ENCODE results near the gene CETN2. TPM values are rescaled to one million over a fixed set of nuclear protein-coding genes. Genes with fewer than 3 reads are reported as not detected.

The CETN2 gene
- polyA plus RNA-seq, 1 donor (not counting 4 experiments of a cell fraction or from before 2014, with no cell fraction given): 69.0 TPM

DNA sequence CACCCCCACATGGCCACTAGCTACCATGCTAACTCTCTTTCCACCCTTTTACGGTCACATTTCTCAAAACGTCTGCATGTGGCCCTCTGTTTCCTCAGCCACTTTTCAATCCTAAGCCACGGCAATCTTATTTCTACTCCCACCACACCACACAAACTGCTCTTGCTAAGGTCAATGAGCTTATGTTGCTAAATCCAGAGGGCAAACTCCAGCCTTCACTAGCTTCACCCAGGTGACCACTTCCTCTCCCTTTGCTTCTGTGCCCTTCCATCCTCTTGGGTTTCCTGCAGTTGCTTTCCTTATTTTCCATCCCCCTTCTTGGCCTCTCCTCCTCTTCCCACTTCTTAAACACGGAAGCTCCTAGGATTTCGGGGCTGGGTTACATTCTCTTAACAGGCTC, 16.5 kb downstream of the CETN2 start:
- Histone ChIP-seq H3K27me3 (ENCODE audit: control insufficient read depth, extremely low read depth, insufficient read depth, low read length) (no peaks in the 10 kb centered on the region), H4K20me1 (ENCODE audit: control insufficient read depth, extremely low read depth, insufficient read depth, low read length) (no peaks in the 10 kb centered on the region), H3K27ac (ENCODE audit: control insufficient read depth, insufficient read depth, low read length) (no peak overlapping the region), H3K79me2 (ENCODE audit: control insufficient read depth, insufficient read depth, low read length) (no peaks in the 10 kb centered on the region), H3K9ac (ENCODE audit: control insufficient read depth, extremely low read depth, insufficient read depth, low read length) (no peak overlapping the region), H3K36me3 (ENCODE audit: control insufficient read depth in 2 of 2, extremely low read depth in 1 of 2, insufficient read depth in 2 of 2, low read length in 2 of 2) (no peaks in the 10 kb centered on the region), H3K4me3 (ENCODE audit: control insufficient read depth in 2 of 3, extremely low read depth in 1 of 3, insufficient read depth in 2 of 3, low read depth in 1 of 3, low read length in 3 of 3) (no peak overlapping the region), H3K4me1 (ENCODE audit: control insufficient read depth, extremely low read depth, insufficient read depth, low read length) (no peaks in the 10 kb centered on the region), H3K9me1 (ENCODE audit: control insufficient read depth, extremely low read depth, insufficient read depth, low read length) (no peaks in the 10 kb centered on the region), H3K9me3 (ENCODE audit: control insufficient read depth, low read depth, low read length) (no peaks in the 10 kb centered on the region), H2AFZ (ENCODE audit: control insufficient read depth, low read length) (no peak overlapping the region), H3K4me2 (ENCODE audit: control insufficient read depth, extremely low read depth, insufficient read depth, low read depth, low read length) (no peak overlapping the region)
- dilution Hi-C loops (cut with MboI; ENCODE audit: extremely low pct_ligation_motif_present, low sequenced_read_pairs): no loop called here
- DNase-seq (ENCODE audit: low read depth, low spot score): no peak
- TF ChIP-seq, protein P1, sequence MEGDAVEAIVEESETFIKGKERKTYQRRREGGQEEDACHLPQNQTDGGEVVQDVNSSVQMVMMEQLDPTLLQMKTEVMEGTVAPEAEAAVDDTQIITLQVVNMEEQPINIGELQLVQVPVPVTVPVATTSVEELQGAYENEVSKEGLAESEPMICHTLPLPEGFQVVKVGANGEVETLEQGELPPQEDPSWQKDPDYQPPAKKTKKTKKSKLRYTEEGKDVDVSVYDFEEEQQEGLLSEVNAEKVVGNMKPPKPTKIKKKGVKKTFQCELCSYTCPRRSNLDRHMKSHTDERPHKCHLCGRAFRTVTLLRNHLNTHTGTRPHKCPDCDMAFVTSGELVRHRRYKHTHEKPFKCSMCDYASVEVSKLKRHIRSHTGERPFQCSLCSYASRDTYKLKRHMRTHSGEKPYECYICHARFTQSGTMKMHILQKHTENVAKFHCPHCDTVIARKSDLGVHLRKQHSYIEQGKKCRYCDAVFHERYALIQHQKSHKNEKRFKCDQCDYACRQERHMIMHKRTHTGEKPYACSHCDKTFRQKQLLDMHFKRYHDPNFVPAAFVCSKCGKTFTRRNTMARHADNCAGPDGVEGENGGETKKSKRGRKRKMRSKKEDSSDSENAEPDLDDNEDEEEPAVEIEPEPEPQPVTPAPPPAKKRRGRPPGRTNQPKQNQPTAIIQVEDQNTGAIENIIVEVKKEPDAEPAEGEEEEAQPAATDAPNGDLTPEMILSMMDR (optimal IDR thresholded peaks at IDR 0.05 in 1 of 3, IDR thresholded peaks at IDR 0.05 in 1 of 3, conservative IDR thresholded peaks at IDR 0.05 in 1 of 3; ENCODE audit: extremely low read depth in 1 of 3, insufficient read depth in 2 of 3, low read length in 3 of 3): no peak
- TF ChIP-seq EZH2 (IDR thresholded peaks at IDR 0.05; ENCODE audit: low read length): no peak
- FAIRE-seq: no peak

DNA sequence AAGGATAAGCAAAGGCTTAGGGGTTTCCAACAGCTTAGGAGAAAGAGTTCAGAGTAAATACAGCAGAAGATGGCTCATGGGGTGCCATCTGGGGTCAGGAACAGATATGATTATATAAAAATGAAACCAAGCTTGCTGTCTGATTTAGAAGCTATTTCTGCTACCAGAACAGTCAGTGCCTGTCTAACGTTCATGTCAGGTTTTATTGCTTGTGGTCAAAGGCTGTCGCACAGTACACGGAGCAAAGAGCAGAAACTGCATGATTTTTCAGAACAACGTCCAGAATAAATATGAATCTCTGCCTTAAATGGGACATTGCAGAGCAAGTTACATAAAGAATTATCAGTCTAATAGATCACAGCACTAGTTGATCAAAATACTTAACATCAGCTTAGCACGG, 17.4 kb downstream of the CETN2 start:
- DNase-seq (ENCODE audit: low read depth, low spot score) (no peak), FAIRE-seq (no peak)
- Histone ChIP-seq H2AFZ (ENCODE audit: control insufficient read depth, low read length) (no peak overlapping the region), H3K9me3 (ENCODE audit: control insufficient read depth, low read depth, low read length) (no peaks in the 10 kb centered on the region), H3K27me3 (ENCODE audit: control insufficient read depth, extremely low read depth, insufficient read depth, low read length) (no peaks in the 10 kb centered on the region), H3K4me2 (ENCODE audit: control insufficient read depth, extremely low read depth, insufficient read depth, low read depth, low read length) (no peak overlapping the region), H3K9ac (ENCODE audit: control insufficient read depth, extremely low read depth, insufficient read depth, low read length) (no peak overlapping the region), H3K9me1 (ENCODE audit: control insufficient read depth, extremely low read depth, insufficient read depth, low read length) (no peaks in the 10 kb centered on the region), H3K4me3 (ENCODE audit: control insufficient read depth in 2 of 3, extremely low read depth in 1 of 3, insufficient read depth in 2 of 3, low read depth in 1 of 3, low read length in 3 of 3) (no peak overlapping the region), H3K79me2 (ENCODE audit: control insufficient read depth, insufficient read depth, low read length) (no peaks in the 10 kb centered on the region), H3K4me1 (ENCODE audit: control insufficient read depth, extremely low read depth, insufficient read depth, low read length) (no peaks in the 10 kb centered on the region), H3K36me3 (ENCODE audit: control insufficient read depth in 2 of 2, extremely low read depth in 1 of 2, insufficient read depth in 2 of 2, low read length in 2 of 2) (no peaks in the 10 kb centered on the region), H3K27ac (ENCODE audit: control insufficient read depth, insufficient read depth, low read length) (no peak overlapping the region), H4K20me1 (ENCODE audit: control insufficient read depth, extremely low read depth, insufficient read depth, low read length) (no peaks in the 10 kb centered on the region)
- no peak for TF ChIP-seq EZH2 (IDR thresholded peaks at IDR 0.05; ENCODE audit: low read length)
- TF ChIP-seq, protein P1 (optimal IDR thresholded peaks at IDR 0.05 in 1 of 3, IDR thresholded peaks at IDR 0.05 in 1 of 3, conservative IDR thresholded peaks at IDR 0.05 in 1 of 3; ENCODE audit: extremely low read depth in 1 of 3, insufficient read depth in 2 of 3, low read length in 3 of 3): no peak
- dilution Hi-C loops (cut with MboI; ENCODE audit: extremely low pct_ligation_motif_present, low sequenced_read_pairs): no loop called here
